GM12878 (cell line): ENCODE results near the gene PRIMPOL. TPM values are rescaled to one million over a fixed set of nuclear protein-coding genes. Genes with fewer than 3 reads are reported as not detected.

ENCODE experiments used
- CBX5 ChIP-seq: sonication (generic); IDR thresholded peaks from 2 replicates; pipeline ENCODE4 v1.6.1; 2016; ENCODE audit warnings: low read depth, moderate library complexity, mild to moderate bottlenecking, inconsistent platforms
- HDAC2 ChIP-seq: fragments of 200-600 bp; sonication (generic); IDR thresholded peaks from 2 replicates; pipeline ENCODE4 v1.6.1; 2017
- HDGF ChIP-seq: fragments of 450-650 bp; IDR thresholded peaks from 2 replicates; pipeline ENCODE4 v1.6.1; 2016; ENCODE audit warnings: antibody characterized with exemption
- MEF2A ChIP-seq: IDR thresholded peaks from 2 replicates; pipeline ENCODE4 v1.6.1; 2011; ENCODE audit warnings: low read depth, mild to moderate bottlenecking, low read length, moderate library complexity; ENCODE audit not compliant: insufficient read depth
- MEF2B ChIP-seq: fragments of 450-650 bp; IDR thresholded peaks from 2 replicates; pipeline ENCODE4 v1.6.1; 2018; ENCODE audit warnings: mild to moderate bottlenecking, moderate library complexity; ENCODE audit not compliant: partially characterized antibody, poor library complexity, severe bottlenecking
- NRF1 ChIP-seq: conservative IDR thresholded peaks from 2 replicates; pipeline ENCODE4 v1.6.1; 2011; ENCODE audit warnings: mild to moderate bottlenecking, low read depth, low read length, improper control_type of control experiment
- POLR2AphosphoS2 ChIP-seq: IDR thresholded peaks from 2 replicates; pipeline ENCODE4 v1.6.1; 2011; ENCODE audit warnings: low read depth, mild to moderate bottlenecking, low read length, improper control_type of control experiment, moderate library complexity
- POU2F2 ChIP-seq: IDR thresholded peaks from 3 replicates; pipeline ENCODE4 v1.6.1; 2011; ENCODE audit warnings: low read depth, mild to moderate bottlenecking, low read length, borderline replicate concordance
- RAD21 ChIP-seq: IDR thresholded peaks from 2 replicates; pipeline ENCODE4 v1.6.1; 2011; ENCODE audit warnings: mild to moderate bottlenecking, low read depth, low read length, moderate library complexity; ENCODE audit not compliant: insufficient read depth
- RELA ChIP-seq: fragments of 450-650 bp; IDR thresholded peaks from 2 replicates; pipeline ENCODE4 v1.8.0; 2014; ENCODE audit warnings: borderline replicate concordance; ENCODE audit not compliant: partially characterized antibody
- SMARCA5 ChIP-seq: fragments of 450-650 bp; IDR thresholded peaks from 2 replicates; pipeline ENCODE4 v1.6.1; 2017; ENCODE audit warnings: mild to moderate bottlenecking
- SUPT20H ChIP-seq: IDR thresholded peaks from 2 replicates; pipeline ENCODE4 v1.6.1; 2011; ENCODE audit warnings: low read depth, mild to moderate bottlenecking, low read length, moderate library complexity, borderline replicate concordance; ENCODE audit not compliant: control insufficient read depth
- ZNF622 ChIP-seq: fragments of 450-650 bp; IDR thresholded peaks from 2 replicates; pipeline ENCODE4 v1.6.1; 2017; ENCODE audit warnings: mild to moderate bottlenecking, inconsistent platforms
- polyA plus RNA-seq, 11 experiments: library from polyadenylated mRNA; depleted of rRNA in 4 of 11; unstranded in 6 of 11; stranded (reverse) in 5 of 11; fragments of >200 nt; fragmentation: Nextera tagmentation in 4 of 11; fragmentation: Illumina TruSeq in 1 of 11; extraction: Ambion mirVana in 4 of 11; extraction: Trizol in 1 of 11; gene quantifications; 1 replicate in 1 of 11; 2 replicates in 10 of 11; pipeline versions ENCODE4 v1.2.1 to v1.2.3, GENCODE V29; 2011 to 2016; ENCODE audit warnings: inconsistent platforms in 2 of 11, missing spikeins in 2 of 11, low read depth in 1 of 11
- total RNA-seq, 4 experiments: library from RNA; depleted of rRNA in 3 of 4; stranded (reverse); fragments of >200 nt in 3 of 4; fragmentation: Illumina TruSeq in 1 of 4; extraction: Trizol in 1 of 4; gene quantifications; 2 replicates each; pipeline versions ENCODE4 v1.2.1 to v1.2.3, GENCODE V29; 2013 to 2021
- TF ChIP-seq, protein P1 (sequence below): fragments of 450-650 bp; IDR thresholded peaks from 2 replicates; pipeline ENCODE4 v1.6.1; 2017; ENCODE audit warnings: low read depth, mild to moderate bottlenecking, moderate library complexity
- TF ChIP-seq, protein P2 (sequence below): fragments of 450-650 bp; IDR thresholded peaks from 2 replicates; pipeline ENCODE4 v1.6.1; 2016; ENCODE audit warnings: mild to moderate bottlenecking
- TF ChIP-seq, protein P3 (sequence below): fragments of 450-650 bp; formaldehyde crosslinking; IDR thresholded peaks from 2 replicates; pipeline ENCODE4 v1.4.0; 2020; ENCODE audit warnings: mild to moderate bottlenecking, moderate library complexity
- TF ChIP-seq, protein P4 (sequence below): fragments of 450-650 bp; IDR thresholded peaks from 2 replicates; pipeline ENCODE4 v1.6.1; 2016; ENCODE audit warnings: mild to moderate bottlenecking
- TF ChIP-seq, protein P5 (sequence below): fragments of 450-650 bp; conservative IDR thresholded peaks from 2 replicates; pipeline ENCODE4 v1.6.1; 2017; ENCODE audit warnings: mild to moderate bottlenecking, moderate library complexity

The PRIMPOL gene
- total and polyA plus RNA-seq, 10 of the 15 experiments (the other 5 are each of a cell fraction or from before 2014, with no cell fraction given) = 10.6 to 23.7 (median 14.0) TPM

DNA sequence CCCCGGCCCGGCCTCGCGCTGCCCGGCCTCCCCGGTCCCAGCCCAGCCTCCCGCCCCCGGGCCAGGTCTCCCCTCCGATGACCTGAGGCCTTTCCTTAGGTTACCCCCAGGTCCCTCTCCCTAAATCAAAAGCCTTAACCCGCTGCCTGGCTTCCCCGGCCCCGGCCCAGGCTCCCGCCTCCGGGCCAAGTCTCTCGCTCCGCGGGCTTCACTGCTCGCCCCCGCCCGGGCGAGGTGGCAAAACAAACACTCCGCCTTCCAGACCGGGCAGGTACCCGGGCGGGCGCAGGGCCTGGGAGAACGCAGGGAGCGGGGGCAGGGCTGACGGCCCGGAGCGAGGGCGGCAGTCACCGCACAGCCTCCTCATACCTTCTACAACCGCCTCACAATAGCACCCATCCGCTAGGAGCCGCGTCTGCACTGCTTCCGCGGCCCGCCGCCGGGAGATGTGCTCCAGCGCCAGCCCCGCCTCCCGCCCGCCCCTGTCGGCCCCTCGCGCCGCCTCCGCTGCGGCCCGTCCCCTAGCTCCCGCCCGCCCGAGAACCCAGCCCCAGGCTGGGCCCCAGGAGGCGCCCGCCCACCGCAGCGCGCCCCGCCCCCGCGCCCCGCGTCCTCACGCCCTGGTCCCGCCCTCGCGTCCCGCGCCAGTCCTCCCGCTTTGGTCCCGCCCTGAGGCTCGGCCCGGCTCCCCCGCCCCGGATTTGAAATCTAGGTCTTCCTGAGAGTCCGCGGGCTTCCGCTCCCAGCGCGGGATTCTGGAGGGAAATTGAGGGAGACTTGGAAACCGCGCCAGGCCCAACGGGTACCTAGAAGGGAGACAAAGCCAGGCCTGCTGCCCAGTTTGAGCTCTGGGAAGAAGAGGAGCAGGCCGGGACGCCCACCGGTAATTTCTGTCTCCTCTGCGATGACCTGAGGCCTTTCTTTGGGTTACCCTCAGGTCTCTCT lies at the start of gene PRIMPOL, which contains the start of gene CASP3 (continued):
- TF ChIP-seq NRF1 = no peak
- no peak for TF ChIP-seq ZNF622
- peak; percentile 82 for TF ChIP-seq POU2F2
- TF ChIP-seq SMARCA5 = peak; percentile 50
- TF ChIP-seq RAD21 = peak; percentile 28
- no peak for TF ChIP-seq MEF2B
- TF ChIP-seq RELA = no peak
- TF ChIP-seq POLR2AphosphoS2 = peak; percentile 93; the same call in 1 of the 2 replicates
- peak; percentile 85 for TF ChIP-seq CBX5
- TF ChIP-seq, protein P1, sequence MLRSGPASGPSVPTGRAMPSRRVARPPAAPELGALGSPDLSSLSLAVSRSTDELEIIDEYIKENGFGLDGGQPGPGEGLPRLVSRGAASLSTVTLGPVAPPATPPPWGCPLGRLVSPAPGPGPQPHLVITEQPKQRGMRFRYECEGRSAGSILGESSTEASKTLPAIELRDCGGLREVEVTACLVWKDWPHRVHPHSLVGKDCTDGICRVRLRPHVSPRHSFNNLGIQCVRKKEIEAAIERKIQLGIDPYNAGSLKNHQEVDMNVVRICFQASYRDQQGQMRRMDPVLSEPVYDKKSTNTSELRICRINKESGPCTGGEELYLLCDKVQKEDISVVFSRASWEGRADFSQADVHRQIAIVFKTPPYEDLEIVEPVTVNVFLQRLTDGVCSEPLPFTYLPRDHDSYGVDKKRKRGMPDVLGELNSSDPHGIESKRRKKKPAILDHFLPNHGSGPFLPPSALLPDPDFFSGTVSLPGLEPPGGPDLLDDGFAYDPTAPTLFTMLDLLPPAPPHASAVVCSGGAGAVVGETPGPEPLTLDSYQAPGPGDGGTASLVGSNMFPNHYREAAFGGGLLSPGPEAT = peak; percentile 59
- no peak for TF ChIP-seq HDAC2
- TF ChIP-seq, protein P2, sequence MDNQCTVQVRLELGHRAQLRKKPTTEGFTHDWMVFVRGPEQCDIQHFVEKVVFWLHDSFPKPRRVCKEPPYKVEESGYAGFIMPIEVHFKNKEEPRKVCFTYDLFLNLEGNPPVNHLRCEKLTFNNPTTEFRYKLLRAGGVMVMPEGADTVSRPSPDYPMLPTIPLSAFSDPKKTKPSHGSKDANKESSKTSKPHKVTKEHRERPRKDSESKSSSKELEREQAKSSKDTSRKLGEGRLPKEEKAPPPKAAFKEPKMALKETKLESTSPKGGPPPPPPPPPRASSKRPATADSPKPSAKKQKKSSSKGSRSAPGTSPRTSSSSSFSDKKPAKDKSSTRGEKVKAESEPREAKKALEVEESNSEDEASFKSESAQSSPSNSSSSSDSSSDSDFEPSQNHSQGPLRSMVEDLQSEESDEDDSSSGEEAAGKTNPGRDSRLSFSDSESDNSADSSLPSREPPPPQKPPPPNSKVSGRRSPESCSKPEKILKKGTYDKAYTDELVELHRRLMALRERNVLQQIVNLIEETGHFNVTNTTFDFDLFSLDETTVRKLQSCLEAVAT = no peak
- TF ChIP-seq, protein P3, sequence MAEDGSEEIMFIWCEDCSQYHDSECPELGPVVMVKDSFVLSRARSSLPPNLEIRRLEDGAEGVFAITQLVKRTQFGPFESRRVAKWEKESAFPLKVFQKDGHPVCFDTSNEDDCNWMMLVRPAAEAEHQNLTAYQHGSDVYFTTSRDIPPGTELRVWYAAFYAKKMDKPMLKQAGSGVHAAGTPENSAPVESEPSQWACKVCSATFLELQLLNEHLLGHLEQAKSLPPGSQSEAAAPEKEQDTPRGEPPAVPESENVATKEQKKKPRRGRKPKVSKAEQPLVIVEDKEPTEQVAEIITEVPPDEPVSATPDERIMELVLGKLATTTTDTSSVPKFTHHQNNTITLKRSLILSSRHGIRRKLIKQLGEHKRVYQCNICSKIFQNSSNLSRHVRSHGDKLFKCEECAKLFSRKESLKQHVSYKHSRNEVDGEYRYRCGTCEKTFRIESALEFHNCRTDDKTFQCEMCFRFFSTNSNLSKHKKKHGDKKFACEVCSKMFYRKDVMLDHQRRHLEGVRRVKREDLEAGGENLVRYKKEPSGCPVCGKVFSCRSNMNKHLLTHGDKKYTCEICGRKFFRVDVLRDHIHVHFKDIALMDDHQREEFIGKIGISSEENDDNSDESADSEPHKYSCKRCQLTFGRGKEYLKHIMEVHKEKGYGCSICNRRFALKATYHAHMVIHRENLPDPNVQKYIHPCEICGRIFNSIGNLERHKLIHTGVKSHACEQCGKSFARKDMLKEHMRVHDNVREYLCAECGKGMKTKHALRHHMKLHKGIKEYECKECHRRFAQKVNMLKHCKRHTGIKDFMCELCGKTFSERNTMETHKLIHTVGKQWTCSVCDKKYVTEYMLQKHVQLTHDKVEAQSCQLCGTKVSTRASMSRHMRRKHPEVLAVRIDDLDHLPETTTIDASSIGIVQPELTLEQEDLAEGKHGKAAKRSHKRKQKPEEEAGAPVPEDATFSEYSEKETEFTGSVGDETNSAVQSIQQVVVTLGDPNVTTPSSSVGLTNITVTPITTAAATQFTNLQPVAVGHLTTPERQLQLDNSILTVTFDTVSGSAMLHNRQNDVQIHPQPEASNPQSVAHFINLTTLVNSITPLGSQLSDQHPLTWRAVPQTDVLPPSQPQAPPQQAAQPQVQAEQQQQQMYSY = no peak
- TF ChIP-seq, protein P4, sequence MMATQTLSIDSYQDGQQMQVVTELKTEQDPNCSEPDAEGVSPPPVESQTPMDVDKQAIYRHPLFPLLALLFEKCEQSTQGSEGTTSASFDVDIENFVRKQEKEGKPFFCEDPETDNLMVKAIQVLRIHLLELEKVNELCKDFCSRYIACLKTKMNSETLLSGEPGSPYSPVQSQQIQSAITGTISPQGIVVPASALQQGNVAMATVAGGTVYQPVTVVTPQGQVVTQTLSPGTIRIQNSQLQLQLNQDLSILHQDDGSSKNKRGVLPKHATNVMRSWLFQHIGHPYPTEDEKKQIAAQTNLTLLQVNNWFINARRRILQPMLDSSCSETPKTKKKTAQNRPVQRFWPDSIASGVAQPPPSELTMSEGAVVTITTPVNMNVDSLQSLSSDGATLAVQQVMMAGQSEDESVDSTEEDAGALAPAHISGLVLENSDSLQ = no peak
- TF ChIP-seq, protein P5, sequence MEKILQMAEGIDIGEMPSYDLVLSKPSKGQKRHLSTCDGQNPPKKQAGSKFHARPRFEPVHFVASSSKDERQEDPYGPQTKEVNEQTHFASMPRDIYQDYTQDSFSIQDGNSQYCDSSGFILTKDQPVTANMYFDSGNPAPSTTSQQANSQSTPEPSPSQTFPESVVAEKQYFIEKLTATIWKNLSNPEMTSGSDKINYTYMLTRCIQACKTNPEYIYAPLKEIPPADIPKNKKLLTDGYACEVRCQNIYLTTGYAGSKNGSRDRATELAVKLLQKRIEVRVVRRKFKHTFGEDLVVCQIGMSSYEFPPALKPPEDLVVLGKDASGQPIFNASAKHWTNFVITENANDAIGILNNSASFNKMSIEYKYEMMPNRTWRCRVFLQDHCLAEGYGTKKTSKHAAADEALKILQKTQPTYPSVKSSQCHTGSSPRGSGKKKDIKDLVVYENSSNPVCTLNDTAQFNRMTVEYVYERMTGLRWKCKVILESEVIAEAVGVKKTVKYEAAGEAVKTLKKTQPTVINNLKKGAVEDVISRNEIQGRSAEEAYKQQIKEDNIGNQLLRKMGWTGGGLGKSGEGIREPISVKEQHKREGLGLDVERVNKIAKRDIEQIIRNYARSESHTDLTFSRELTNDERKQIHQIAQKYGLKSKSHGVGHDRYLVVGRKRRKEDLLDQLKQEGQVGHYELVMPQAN = peak; percentile 67
- no peak for TF ChIP-seq SUPT20H
- no peak for TF ChIP-seq MEF2A
- no peak for TF ChIP-seq HDGF
